GM12878 (cell line): ENCODE measurements around the gene CTNNA2. TPM values are rescaled to one million over a fixed set of nuclear protein-coding genes. Genes with fewer than 3 reads are reported as not detected.

Experiments used
- ATAC-seq: fragments of 200-7000 bp; cut with Tn5 transposase; 3 replicates; pipeline ENCODE4 v1.9.1; 2020; ENCODE audit warnings: mild to moderate bottlenecking, moderate library complexity
- BruUV-seq: library from RNA; stranded (reverse); fragments of 400-500 nt; replicated peaks from 2 replicates; lab custom pipeline; 2021; lab: Mats Ljungman, UMichigan
- CTCF ChIA-PET: fragments of 300-600 bp; sonication (Branson Sonifier 250); formaldehyde crosslinking; extraction: SDS; loops from one replicate; lab custom pipeline; 2021; ENCODE audit warnings: inconsistent platforms; lab: Yijun Ruan, JAX
- POLR2A ChIA-PET: fragments of 350-600 bp; formaldehyde crosslinking; extraction: SDS; loops from one replicate; lab custom pipeline; 2021; ENCODE audit warnings: inconsistent platforms; lab: Charles Lee
- RAD21 ChIA-PET: fragments of 300-600 bp; sonication (Branson Sonifier 250); formaldehyde crosslinking; loops from one replicate; lab custom pipeline; 2023; ENCODE audit warnings: antibody characterized with exemption; ENCODE audit not compliant: unreplicated experiment; lab: Charles Lee
- SMC1A ChIA-PET: fragments of 300-600 bp; sonication (Branson Sonifier 250); formaldehyde crosslinking; loops from one replicate; lab custom pipeline; 2023; ENCODE audit not compliant: unreplicated experiment, uncharacterized antibody; lab: Charles Lee
- DNase-seq: peaks from one replicate; pipeline ENCODE4 v3.0.0-alpha.2; 2011; ENCODE audit warnings: low read depth, low spot score
- FAIRE-seq: peaks from 3 replicates; lab custom pipeline; 2011; peaks lifted over from hg19 to GRCh38; lab: Jason Lieb, UNC
- H2AFZ ChIP-seq: 2 replicates; pipeline ENCODE4 v1.6.0; 2011; ENCODE audit warnings: low read depth, low read length, control low read depth; ENCODE audit not compliant: control insufficient read depth
- H3K27ac ChIP-seq: 2 replicates; pipeline ENCODE4 v1.5.1; 2011; ENCODE audit warnings: control low read depth; ENCODE audit not compliant: control insufficient read depth, insufficient read depth
- H3K27me3 ChIP-seq, 2 experiments: replicated peaks in 1 of 2; 2 replicates each; pipeline versions ENCODE4 v1.6.0 to v1.6.1; 2011; ENCODE audit warnings: low read length in 1 of 2; ENCODE audit not compliant: control insufficient read depth in 2 of 2, insufficient read depth in 2 of 2
- H3K36me3 ChIP-seq, 2 experiments: 2 replicates each; pipeline ENCODE4 v1.5.1; 2011; ENCODE audit warnings: low read length in 1 of 2; ENCODE audit not compliant: control insufficient read depth in 2 of 2, insufficient read depth in 2 of 2
- H3K4me1 ChIP-seq: 2 replicates; pipeline ENCODE4 v1.6.1; 2011; ENCODE audit warnings: mild to moderate bottlenecking, low read length, moderate library complexity, mixed read lengths; ENCODE audit not compliant: control insufficient read depth, insufficient read depth
- H3K4me2 ChIP-seq: 2 replicates; pipeline ENCODE4 v1.6.0; 2011; ENCODE audit warnings: control low read depth; ENCODE audit not compliant: control insufficient read depth, insufficient read depth
- H3K4me3 ChIP-seq: fragments of 200-600 bp; sonication (generic); 2 replicates; pipeline ENCODE4 v1.5.1; 2016
- H3K79me2 ChIP-seq: 2 replicates; pipeline ENCODE4 v1.6.0; 2011; ENCODE audit warnings: low read length; ENCODE audit not compliant: control insufficient read depth, insufficient read depth
- H3K9ac ChIP-seq: 2 replicates; pipeline ENCODE4 v1.8.0; 2011; ENCODE audit warnings: low read length, control low read depth, mixed read lengths; ENCODE audit not compliant: control insufficient read depth, insufficient read depth
- H3K9me3 ChIP-seq: replicated peaks from 3 replicates; pipeline ENCODE4 v1.5.1; 2011; ENCODE audit warnings: mild to moderate bottlenecking, low read length; ENCODE audit not compliant: control insufficient read depth, insufficient read depth
- H4K20me1 ChIP-seq: 2 replicates; pipeline ENCODE4 v1.6.0; 2011; ENCODE audit not compliant: control insufficient read depth, insufficient read depth
- ASH2L ChIP-seq: fragments of 300-600, 200-600 bp; sonication (generic); IDR thresholded peaks from 2 replicates; pipeline ENCODE4 v1.6.1; 2017; ENCODE audit warnings: low read depth, mild to moderate bottlenecking, borderline replicate concordance
- GATAD2B ChIP-seq: fragments of 450-650 bp; conservative IDR thresholded peaks from 2 replicates; pipeline ENCODE4 v1.6.1; 2017; ENCODE audit warnings: low read depth, mild to moderate bottlenecking, moderate library complexity
- KDM1A ChIP-seq: fragments of 200-600 bp; sonication (generic); IDR thresholded peaks from 2 replicates; pipeline ENCODE4 v1.6.1; 2016; ENCODE audit warnings: borderline replicate concordance
- KLF5 ChIP-seq: fragments of 450-650 bp; IDR thresholded peaks from 2 replicates; pipeline ENCODE4 v1.6.1; 2014; ENCODE audit warnings: mild to moderate bottlenecking; ENCODE audit not compliant: partially characterized antibody
- NBN ChIP-seq: fragments of 450-650 bp; IDR thresholded peaks from 2 replicates; pipeline ENCODE4 v1.6.1; 2016
- NKRF ChIP-seq: fragments of 450-650 bp; conservative IDR thresholded peaks from 2 replicates; pipeline ENCODE4 v1.6.1; 2017; ENCODE audit warnings: mild to moderate bottlenecking, moderate library complexity
- SUPT20H ChIP-seq: IDR thresholded peaks from 2 replicates; pipeline ENCODE4 v1.6.1; 2011; ENCODE audit warnings: low read depth, mild to moderate bottlenecking, low read length, moderate library complexity, borderline replicate concordance; ENCODE audit not compliant: control insufficient read depth
- ZSCAN29 ChIP-seq: fragments of 450-650 bp; IDR thresholded peaks from 2 replicates; pipeline ENCODE4 v1.6.1; 2017; ENCODE audit warnings: mild to moderate bottlenecking, moderate library complexity
- WGBS: methylation state at CpG from one replicate; pipeline ENCODE4 v1.1.6; 2016; ENCODE audit warnings: low lambda C conversion rate; ENCODE audit not compliant: insufficient replicate concordance, insufficient coverage; ENCODE audit errors: missing lambda C conversion rate; 5-methylcytosine and 5-hydroxymethylcytosine counted together
- in situ Hi-C: fragments of 300-500 bp; cut with MboI; formaldehyde crosslinking; loops from 9 replicates; pipeline ENCODE4 v1.14.3; 2018; ENCODE audit warnings: mixed read lengths
- intact Hi-C: fragments of 100-400 bp; cut with micrococcal nuclease; formaldehyde crosslinking; loops from one replicate; pipeline ENCODE4 v1.14.2; 2022; ENCODE audit not compliant: unreplicated experiment
- polyA plus RNA-seq, 11 experiments: library from polyadenylated mRNA; depleted of rRNA in 4 of 11; unstranded in 6 of 11; stranded (reverse) in 5 of 11; fragments of >200 nt; fragmentation: Nextera tagmentation in 4 of 11; fragmentation: Illumina TruSeq in 1 of 11; extraction: Ambion mirVana in 4 of 11; extraction: Trizol in 1 of 11; gene quantifications; 1 replicate in 1 of 11; 2 replicates in 10 of 11; pipeline versions ENCODE4 v1.2.1 to v1.2.3, GENCODE V29; 2011 to 2016; ENCODE audit warnings: inconsistent platforms in 2 of 11, missing spikeins in 2 of 11, low read depth in 1 of 11
- total RNA-seq, 4 experiments: library from RNA; depleted of rRNA in 3 of 4; stranded (reverse); fragments of >200 nt in 3 of 4; fragmentation: Illumina TruSeq in 1 of 4; extraction: Trizol in 1 of 4; gene quantifications; 2 replicates each; pipeline versions ENCODE4 v1.2.1 to v1.2.3, GENCODE V29; 2013 to 2021
- TF ChIP-seq, protein P1 (sequence below): fragments of 450-650 bp; IDR thresholded peaks from 2 replicates; pipeline ENCODE4 v1.6.1; 2017; ENCODE audit warnings: mild to moderate bottlenecking

The CTNNA2 gene
- total and polyA plus RNA-seq, 10 of the 15 experiments (the other 5 are each of a cell fraction or from before 2014, with no cell fraction given): 2.4 to 36.2 (median 6.6) TPM

GRCh38 chr2:80057956-80058355 lies 545.1 kb downstream of the CTNNA2 start:
- WGBS: 6% methylated on average over 1 of the region's 1 CpG

DNA sequence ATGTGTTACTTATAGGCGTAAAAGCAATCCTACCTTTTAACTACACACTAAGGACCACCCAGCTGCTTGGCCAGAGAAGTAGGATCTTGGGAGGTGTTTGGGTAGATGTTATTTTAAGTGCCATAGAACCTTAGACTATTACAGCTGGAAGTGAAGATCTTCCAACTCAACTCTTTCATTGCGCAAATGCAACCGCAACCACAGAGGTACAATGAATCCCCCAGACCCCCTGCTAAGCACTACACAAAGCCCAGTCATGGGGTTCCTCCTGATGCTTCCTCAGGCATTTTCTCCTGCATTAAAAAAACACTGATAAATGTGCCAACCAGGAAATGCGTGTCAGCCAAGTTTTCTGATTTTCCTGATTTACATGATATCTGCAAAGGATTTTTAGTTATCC lies 545.7 kb downstream of the CTNNA2 start:
- DNase-seq (no peak), FAIRE-seq (no peak)
- 58% methylated on average over 4 of the region's 4 CpGs for WGBS
- no peaks in the 10 kb centered on the region for H4K20me1 ChIP-seq
- in situ Hi-C loops: no loop called here
- TF ChIP-seq, protein P1, sequence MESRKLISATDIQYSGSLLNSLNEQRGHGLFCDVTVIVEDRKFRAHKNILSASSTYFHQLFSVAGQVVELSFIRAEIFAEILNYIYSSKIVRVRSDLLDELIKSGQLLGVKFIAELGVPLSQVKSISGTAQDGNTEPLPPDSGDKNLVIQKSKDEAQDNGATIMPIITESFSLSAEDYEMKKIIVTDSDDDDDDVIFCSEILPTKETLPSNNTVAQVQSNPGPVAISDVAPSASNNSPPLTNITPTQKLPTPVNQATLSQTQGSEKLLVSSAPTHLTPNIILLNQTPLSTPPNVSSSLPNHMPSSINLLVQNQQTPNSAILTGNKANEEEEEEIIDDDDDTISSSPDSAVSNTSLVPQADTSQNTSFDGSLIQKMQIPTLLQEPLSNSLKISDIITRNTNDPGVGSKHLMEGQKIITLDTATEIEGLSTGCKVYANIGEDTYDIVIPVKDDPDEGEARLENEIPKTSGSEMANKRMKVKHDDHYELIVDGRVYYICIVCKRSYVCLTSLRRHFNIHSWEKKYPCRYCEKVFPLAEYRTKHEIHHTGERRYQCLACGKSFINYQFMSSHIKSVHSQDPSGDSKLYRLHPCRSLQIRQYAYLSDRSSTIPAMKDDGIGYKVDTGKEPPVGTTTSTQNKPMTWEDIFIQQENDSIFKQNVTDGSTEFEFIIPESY: no peak
- TF ChIP-seq NKRF (no peak), ASH2L (no peak), SUPT20H (no peak)
- TF ChIP-seq, all 136 proteins: peak for 0
- ATAC-seq: no peak
- H3K27me3 ChIP-seq: no peaks in the 10 kb centered on the region
- H3K4me2 ChIP-seq: no peak overlapping the region
- no peaks in the 10 kb centered on the region for H3K9me3 ChIP-seq
- no peaks in the 10 kb centered on the region for H3K36me3 ChIP-seq
- no peak overlapping the region for H3K9ac ChIP-seq
- no peaks in the 10 kb centered on the region for H3K4me1 ChIP-seq
- ChIA-PET SMC1A (no interaction called here), RAD21 (no interaction called here), CTCF (no interaction called here), POLR2A (no interaction called here)
- BruUV-seq: no TSS peak
- no peak overlapping the region for H3K27ac ChIP-seq
- no peaks in the 10 kb centered on the region for H3K79me2 ChIP-seq
- intact Hi-C loops: no loop called here
- no peak overlapping the region for H2AFZ ChIP-seq
- no peak overlapping the region for H3K4me3 ChIP-seq

More at GRCh38 chr2:80057956-80058355, 545.1 kb downstream of the CTNNA2 start:
- H3K27me3 ChIP-seq: no peaks in the 10 kb centered on the region
- H3K9me3 ChIP-seq: no peaks in the 10 kb centered on the region
- intact Hi-C loops: no loop called here
- no peak overlapping the region for H3K4me3 ChIP-seq
- ATAC-seq (no peak), FAIRE-seq (no peak), DNase-seq (no peak)
- H2AFZ ChIP-seq: no peak overlapping the region
- H3K9ac ChIP-seq: no peak overlapping the region
- no peaks in the 10 kb centered on the region for H4K20me1 ChIP-seq
- ChIA-PET POLR2A (no interaction called here), SMC1A (no interaction called here), CTCF (no interaction called here), RAD21 (no interaction called here)
- no TSS peak for BruUV-seq
- in situ Hi-C loops: no loop called here
- no peak overlapping the region for H3K27ac ChIP-seq
- H3K79me2 ChIP-seq: no peaks in the 10 kb centered on the region
- H3K4me2 ChIP-seq: no peak overlapping the region
- no peak for TF ChIP-seq NBN
- TF ChIP-seq ZSCAN29: no peak
- no peak for TF ChIP-seq GATAD2B
- no peak for TF ChIP-seq KLF5
- no peak for TF ChIP-seq KDM1A
- no peaks in the 10 kb centered on the region for H3K4me1 ChIP-seq
- H3K36me3 ChIP-seq: no peaks in the 10 kb centered on the region
